CD4-positive, CD25-positive, alpha-beta regulatory T cell (primary cell): ENCODE results near the gene EHMT1. TPM values are rescaled to one million over a fixed set of nuclear protein-coding genes. Genes with fewer than 3 reads are reported as not detected.
A peak's percentile ranks its signal among the peaks of the same experiment; 100 is the strongest.
"Not testable (repeated sequence)": the region's sequence is repeated elsewhere in the genome, so short reads cannot be mapped to it uniquely, and the experiment has no call there.

Source experiments
- ATAC-seq, 2 donors: fragments of 150-1000 bp; cut with Tn5 transposase; one replicate each; pipeline ENCODE4 v1.10.0; 2021; ENCODE audit warnings: low read depth in 2 of 2, moderate number of reproducible peaks in 2 of 2, moderate library complexity in 1 of 2
- DNase-seq, 3 donors: peaks; one replicate each; pipeline versions ENCODE4 v3.0.0 to v3.0.0-alpha.2; 2012 to 2022; ENCODE audit warnings: mixed read lengths in 1 of 3
- H3K27ac ChIP-seq: one replicate; pipeline ENCODE4 v1.7.0; 2013; ENCODE audit warnings: mild to moderate bottlenecking, low read length; ENCODE audit not compliant: insufficient read depth, poor library complexity, severe bottlenecking
- H3K27me3 ChIP-seq: one replicate; pipeline ENCODE4 v1.7.0; 2013; ENCODE audit warnings: low read length; ENCODE audit not compliant: control insufficient read depth, insufficient read depth
- H3K36me3 ChIP-seq: one replicate; pipeline ENCODE4 v1.7.0; 2013; ENCODE audit warnings: mild to moderate bottlenecking, low read length, moderate library complexity; ENCODE audit not compliant: control insufficient read depth, insufficient read depth
- H3K4me1 ChIP-seq: 2 replicates; pipeline ENCODE4 v1.7.0; 2013; ENCODE audit warnings: mild to moderate bottlenecking, low read length; ENCODE audit not compliant: insufficient read depth, control insufficient read depth, poor library complexity, severe bottlenecking
- H3K4me3 ChIP-seq: one replicate; pipeline ENCODE4 v1.7.0; 2013; ENCODE audit warnings: low read depth, mild to moderate bottlenecking, low read length, moderate library complexity
- H3K9me3 ChIP-seq, 2 experiments: 1 replicate in 1 of 2; 2 replicates in 1 of 2; pipeline ENCODE4 v1.7.0; 2013; ENCODE audit warnings: low read length in 2 of 2, mild to moderate bottlenecking in 1 of 2, moderate library complexity in 1 of 2; ENCODE audit not compliant: control insufficient read depth in 2 of 2
- H3K27ac Mint-ChIP-seq, 3 donors: one replicate each; pipeline ENCODE4 v1.8.0; 2020 to 2022; ENCODE audit warnings: mild to moderate bottlenecking in 3 of 3, mixed read lengths in 3 of 3, moderate library complexity in 2 of 3
- H3K27me3 Mint-ChIP-seq: one replicate; pipeline ENCODE4 v1.8.0; 2022; ENCODE audit warnings: mild to moderate bottlenecking, mixed read lengths
- H3K36me3 Mint-ChIP-seq: one replicate; pipeline ENCODE4 v1.8.0; 2020; ENCODE audit warnings: mixed read lengths
- H3K4me1 Mint-ChIP-seq, 4 donors: one replicate each; pipeline ENCODE4 v1.8.0; 2020 to 2022; ENCODE audit warnings: mixed read lengths in 4 of 4, mild to moderate bottlenecking in 1 of 4
- H3K4me3 Mint-ChIP-seq, 4 donors: one replicate each; pipeline ENCODE4 v1.8.0; 2020 to 2022; ENCODE audit warnings: mild to moderate bottlenecking in 4 of 4, mixed read lengths in 4 of 4, moderate library complexity in 3 of 4
- H3K9me3 Mint-ChIP-seq, 7 donors: one replicate each; pipeline ENCODE4 v1.8.0; 2020 to 2022; ENCODE audit warnings: mixed read lengths in 7 of 7, mild to moderate bottlenecking in 3 of 7, moderate library complexity in 2 of 7
- polyA plus RNA-seq, 4 donors: library from polyadenylated mRNA; unstranded; fragments of 300-500 nt; fragmentation: Illumina TruSeq; gene quantifications; one replicate each; pipeline ENCODE4 v1.2.3, GENCODE V29; 2021
- total RNA-seq: library from RNA; stranded (reverse); gene quantifications from one replicate; pipeline ENCODE4 v1.2.3, GENCODE V29; 2022

The EHMT1 gene
- total and polyA plus RNA-seq, 5 donors from 2014 or later: 17.9 to 142 (median 20.0) TPM

DNA sequence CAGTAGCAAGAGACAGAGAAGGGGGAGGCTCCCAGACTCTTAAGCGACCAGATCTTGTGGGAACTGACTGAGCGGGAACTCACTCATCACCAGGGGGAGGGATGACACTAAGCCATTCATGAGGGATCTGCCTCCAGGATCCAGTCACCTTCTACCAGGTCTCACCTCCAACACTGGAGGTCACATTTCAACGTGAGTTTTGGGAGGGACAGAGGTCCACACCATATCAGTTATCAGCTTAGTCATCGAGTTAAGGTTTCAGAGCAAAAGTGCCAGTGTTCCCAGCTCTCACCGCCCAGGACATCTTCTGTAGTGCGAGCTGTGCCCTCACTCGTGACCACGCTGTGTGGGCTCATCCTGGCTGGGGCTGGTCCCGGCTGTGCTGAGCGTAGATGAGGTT, 160.1 kb downstream of the EHMT1 start:
- no peaks in the 10 kb centered on the region for H3K4me1 ChIP-seq
- DNase-seq: no peak
- peaks cover 0 to 7% (median 0%) of the 10 kb centered on the region in 4 donors for H3K4me1 Mint-ChIP-seq
- H3K27ac Mint-ChIP-seq: peak overlapping the region in 1 of 3 donors; percentile 49
- H3K27me3 ChIP-seq: no peaks in the 10 kb centered on the region
- H3K4me3 Mint-ChIP-seq: peak overlapping the region in 1 of 4 donors; percentile 51
- H3K4me3 ChIP-seq: no peak overlapping the region
- H3K36me3 ChIP-seq: peaks cover 83% of the 10 kb centered on the region
- no peaks in the 10 kb centered on the region for H3K27me3 Mint-ChIP-seq
- peaks cover 27% of the 10 kb centered on the region for H3K36me3 Mint-ChIP-seq
- no peak for ATAC-seq
- H3K9me3 Mint-ChIP-seq: no peaks in the 10 kb centered on the region
- H3K27ac ChIP-seq: no peak overlapping the region
- H3K9me3 ChIP-seq: no peaks in the 10 kb centered on the region

DNA sequence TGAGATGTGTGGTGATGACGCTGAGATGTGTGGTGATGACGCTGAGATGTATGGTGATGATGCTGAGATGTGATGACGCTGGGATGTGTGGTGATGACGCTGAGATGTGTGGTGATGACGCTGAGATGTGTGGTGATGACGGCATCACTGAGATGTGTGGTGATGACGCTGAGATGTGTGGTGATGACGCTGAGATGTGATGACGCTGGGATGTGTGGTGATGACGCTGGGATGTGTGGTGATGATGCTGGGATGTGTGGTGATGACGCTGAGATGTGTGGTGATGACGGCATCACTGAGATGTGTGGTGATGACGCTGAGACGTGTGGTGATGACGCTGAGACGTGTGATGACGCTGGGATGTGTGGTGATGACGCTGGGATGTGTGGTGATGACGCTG, 161.2 kb downstream of the EHMT1 start:
- DNase-seq, ATAC-seq, H3K4me3 ChIP-seq, H3K4me1 Mint-ChIP-seq, H3K27me3 ChIP-seq, H3K4me1 ChIP-seq, H3K27ac Mint-ChIP-seq, H3K9me3 Mint-ChIP-seq, H3K27ac ChIP-seq, H3K27me3 Mint-ChIP-seq, H3K4me3 Mint-ChIP-seq, H3K9me3 ChIP-seq: not testable (repeated sequence)
- H3K36me3 Mint-ChIP-seq: peaks cover 34% of the 10 kb centered on the region
- H3K36me3 ChIP-seq: peaks cover 86% of the 10 kb centered on the region

DNA sequence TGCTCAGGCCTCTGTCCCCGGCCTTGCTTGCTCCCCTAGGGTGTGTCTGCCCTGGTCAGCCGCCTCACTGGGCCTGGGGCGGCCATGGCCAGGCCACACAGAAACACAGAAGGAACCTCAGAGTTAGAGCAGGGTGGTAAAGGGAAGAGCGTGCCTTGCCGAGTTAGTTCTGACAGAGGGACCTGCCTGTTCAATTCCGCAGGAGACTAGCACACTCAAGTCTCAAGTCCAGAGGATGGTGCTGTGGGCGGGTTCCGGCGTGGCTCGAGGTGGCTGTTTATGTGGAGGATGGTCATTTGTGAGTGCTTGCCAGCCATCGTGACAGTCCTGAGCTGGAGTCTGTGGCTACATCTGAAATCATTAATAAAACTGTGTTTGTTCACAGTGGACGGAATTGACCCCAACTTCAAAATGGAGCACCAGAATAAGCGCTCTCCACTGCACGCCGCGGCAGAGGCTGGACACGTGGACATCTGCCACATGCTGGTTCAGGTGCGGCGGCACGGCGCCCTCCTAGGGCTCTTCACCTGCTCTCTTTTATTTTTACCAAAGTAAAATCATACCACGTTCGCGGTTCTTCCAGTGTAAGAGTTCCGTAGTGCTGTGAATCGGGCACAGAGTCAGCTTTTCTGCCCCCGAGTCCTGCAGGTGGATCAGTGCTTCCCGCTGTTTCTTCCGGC, 163.2 kb downstream of the EHMT1 start:
- Mint-ChIP-seq H3K27ac (no peak overlapping the region), H3K9me3 (no peaks in the 10 kb centered on the region), H3K36me3 (peaks cover 30% of the 10 kb centered on the region), H3K27me3 (no peaks in the 10 kb centered on the region), H3K4me3 (no peak overlapping the region), H3K4me1 (peaks cover 0 to 8% (median 3%) of the 10 kb centered on the region in 4 donors)
- no peak for DNase-seq
- Histone ChIP-seq H3K9me3 (no peaks in the 10 kb centered on the region), H3K4me3 (no peak overlapping the region), H3K27me3 (no peaks in the 10 kb centered on the region), H3K27ac (no peak overlapping the region), H3K36me3 (peaks cover 86% of the 10 kb centered on the region), H3K4me1 (no peaks in the 10 kb centered on the region)
- no peak for ATAC-seq

DNA sequence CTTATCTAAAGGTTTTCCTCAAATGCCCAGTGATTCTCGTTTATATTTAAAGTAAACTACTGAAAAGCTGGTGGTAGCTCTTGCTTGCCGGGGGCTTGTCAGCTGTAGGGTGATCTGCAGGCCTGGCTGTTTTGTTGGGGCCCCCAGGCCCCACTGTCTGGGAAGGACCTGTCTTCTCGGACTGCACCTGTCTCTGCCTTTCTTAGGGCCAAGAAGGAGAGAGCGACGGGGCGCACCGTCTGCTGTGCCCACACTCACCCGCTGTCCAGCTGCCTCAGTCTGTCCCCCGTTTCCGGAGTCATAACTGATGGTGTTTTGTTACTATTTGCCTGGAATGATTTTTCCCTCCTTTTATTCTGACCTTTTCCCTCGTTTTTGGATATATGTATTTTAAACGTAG, 164.7 kb downstream of the EHMT1 start:
- Histone ChIP-seq H3K27me3 (no peaks in the 10 kb centered on the region), H3K27ac (no peak overlapping the region), H3K36me3 (peaks cover 76% of the 10 kb centered on the region), H3K9me3 (no peaks in the 10 kb centered on the region), H3K4me3 (no peak overlapping the region), H3K4me1 (no peaks in the 10 kb centered on the region)
- Mint-ChIP-seq H3K36me3 (peaks cover 20% of the 10 kb centered on the region), H3K4me1 (peaks cover 0 to 8% (median 5%) of the 10 kb centered on the region in 4 donors), H3K27ac (no peak overlapping the region), H3K4me3 (no peak overlapping the region), H3K9me3 (no peaks in the 10 kb centered on the region), H3K27me3 (no peaks in the 10 kb centered on the region)
- ATAC-seq: no peak
- DNase-seq: no peak

DNA sequence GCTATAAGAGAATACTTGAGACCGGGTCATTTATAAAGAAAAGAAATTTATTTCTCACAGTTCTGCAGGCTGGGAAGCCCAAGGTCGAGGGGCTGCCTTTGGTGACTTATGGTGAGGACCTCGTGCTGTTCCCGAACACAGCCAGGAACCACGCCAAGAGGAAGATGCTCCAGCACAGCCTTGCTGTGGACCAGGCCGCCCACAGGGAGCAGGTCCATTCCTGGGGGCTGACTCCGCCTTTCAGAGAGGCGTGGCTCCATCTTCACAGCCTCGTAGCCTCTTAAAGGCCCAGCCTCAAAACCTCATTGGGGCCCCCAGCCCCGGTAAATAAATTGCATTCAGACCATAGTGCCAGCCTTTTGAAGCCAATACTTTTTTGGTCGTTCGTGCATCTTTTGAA, 165.2 kb downstream of the EHMT1 start:
- H3K4me3 Mint-ChIP-seq: no peak overlapping the region
- H3K36me3 ChIP-seq: peaks cover 70% of the 10 kb centered on the region
- no peaks in the 10 kb centered on the region for H3K27me3 ChIP-seq
- H3K27me3 Mint-ChIP-seq: no peaks in the 10 kb centered on the region
- no peaks in the 10 kb centered on the region for H3K9me3 ChIP-seq
- no peak overlapping the region for H3K27ac ChIP-seq
- peaks cover 15% of the 10 kb centered on the region for H3K36me3 Mint-ChIP-seq
- no peaks in the 10 kb centered on the region for H3K9me3 Mint-ChIP-seq
- no peak overlapping the region for H3K4me3 ChIP-seq
- H3K27ac Mint-ChIP-seq: peak overlapping the region in 1 of 3 donors; percentile 65
- ATAC-seq (no peak), DNase-seq (no peak)
- peaks cover 0 to 8% (median 5%) of the 10 kb centered on the region in 4 donors for H3K4me1 Mint-ChIP-seq
- H3K4me1 ChIP-seq: no peaks in the 10 kb centered on the region

DNA sequence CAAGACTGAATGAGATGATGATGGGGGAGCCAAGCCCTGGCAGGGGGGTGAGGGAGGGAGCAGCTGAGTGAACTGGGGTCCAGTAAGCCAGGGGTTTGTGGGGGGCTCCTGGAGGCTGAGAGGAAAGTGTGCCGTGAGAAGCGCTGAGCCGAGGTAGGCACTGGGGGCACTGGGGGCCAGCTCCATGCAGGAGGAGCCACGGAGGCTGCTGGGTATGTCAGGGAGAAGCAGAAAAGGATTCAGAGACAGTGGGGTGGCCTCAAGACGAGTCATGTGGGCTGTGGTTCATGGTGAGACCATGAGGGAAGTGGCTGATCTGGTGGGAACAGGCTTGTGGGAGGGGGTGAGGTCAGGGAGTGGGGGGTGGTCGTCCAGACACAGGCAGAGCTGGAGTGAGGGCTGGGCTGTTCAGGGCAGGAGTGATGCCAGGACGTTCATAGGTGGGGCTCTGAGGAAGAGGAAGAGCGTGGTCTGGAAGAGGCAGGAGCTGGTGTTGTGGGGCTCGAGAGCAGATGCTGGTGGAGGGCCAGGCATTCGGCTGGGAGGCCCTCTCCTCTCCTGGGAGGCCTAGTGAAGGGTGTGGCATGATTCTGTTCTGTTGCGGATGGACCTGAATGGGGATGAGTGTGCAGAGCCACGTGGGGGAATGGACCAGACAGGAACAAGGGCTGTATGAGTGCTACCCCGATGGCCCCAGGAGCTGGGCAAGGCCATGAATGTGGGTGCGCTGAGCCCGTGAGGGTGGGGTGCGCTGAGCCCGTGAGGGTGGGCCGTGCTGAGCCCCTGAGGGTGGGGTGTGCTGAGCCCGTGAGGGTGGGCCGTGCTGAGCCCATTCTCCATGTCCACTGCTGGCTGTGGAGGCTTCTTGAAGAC, 166.1 kb downstream of the EHMT1 start:
- DNase-seq (no peak), ATAC-seq (no peak)
- Mint-ChIP-seq H3K4me3 (no peak overlapping the region), H3K9me3 (no peaks in the 10 kb centered on the region), H3K4me1 (peaks cover 0 to 8% (median 5%) of the 10 kb centered on the region in 4 donors), H3K27ac (peak overlapping the region in 2 of 3 donors; percentile 25 to 65), H3K27me3 (no peaks in the 10 kb centered on the region), H3K36me3 (peaks cover 18% of the 10 kb centered on the region)
- H3K4me1 ChIP-seq: no peaks in the 10 kb centered on the region
- peaks cover 65% of the 10 kb centered on the region for H3K36me3 ChIP-seq
- no peak overlapping the region for H3K4me3 ChIP-seq
- no peaks in the 10 kb centered on the region for H3K27me3 ChIP-seq
- no peak overlapping the region for H3K27ac ChIP-seq
- H3K9me3 ChIP-seq: no peaks in the 10 kb centered on the region

DNA sequence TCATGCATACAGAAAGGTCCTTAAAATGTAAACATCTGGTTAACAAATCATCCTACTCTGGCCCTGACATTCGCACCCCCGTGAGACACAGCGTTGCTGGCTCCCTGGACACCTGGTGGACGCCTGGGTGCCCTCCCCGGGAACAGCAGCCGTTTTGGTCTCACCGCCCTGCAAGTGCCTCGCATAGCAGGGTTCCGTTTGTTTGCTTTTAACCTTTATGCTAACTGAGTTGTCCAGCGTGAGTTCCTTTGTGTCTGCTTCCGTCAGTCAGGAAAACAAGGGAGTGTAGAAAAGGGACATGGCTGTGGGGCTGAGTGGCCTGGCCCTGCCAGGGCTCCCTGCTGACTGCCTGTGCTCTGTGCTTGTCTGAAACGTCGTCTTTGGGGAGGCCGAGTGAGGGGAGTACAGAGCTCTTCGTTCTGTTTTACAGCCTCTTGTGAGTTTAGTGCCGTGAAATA, 166.9 kb downstream of the EHMT1 start:
- Histone ChIP-seq H3K36me3 (peaks cover 68% of the 10 kb centered on the region), H3K9me3 (no peaks in the 10 kb centered on the region), H3K4me1 (no peaks in the 10 kb centered on the region), H3K4me3 (no peak overlapping the region), H3K27ac (no peak overlapping the region), H3K27me3 (no peaks in the 10 kb centered on the region)
- H3K27ac Mint-ChIP-seq: peak overlapping the region in 1 of 3 donors; percentile 70
- H3K36me3 Mint-ChIP-seq: peaks cover 18% of the 10 kb centered on the region
- H3K4me3 Mint-ChIP-seq: no peak overlapping the region
- peaks cover 0 to 8% (median 5%) of the 10 kb centered on the region in 4 donors for H3K4me1 Mint-ChIP-seq
- H3K9me3 Mint-ChIP-seq: no peaks in the 10 kb centered on the region
- DNase-seq (no peak), ATAC-seq (no peak)
- no peaks in the 10 kb centered on the region for H3K27me3 Mint-ChIP-seq
